Measurements from ENCODE around the gene GPRIN1.
"Not testable (repeated sequence)": the region's sequence is repeated elsewhere in the genome, so short reads cannot be mapped to it uniquely, and the experiment has no call there.

GPRIN1 gene

GRCh38 chr5:176620333-176620981 is 10.5 kb upstream of the GPRIN1 start:
- DNase-seq: peak; percentile 64

- no peak for DNase-seq
Measured at GRCh38 chr5:176619569-176620332, 9.8 kb upstream of the GPRIN1 start.

- peak; percentile 94 for DNase-seq
Measured at GRCh38 chr5:176619203-176619568, 9.2 kb upstream of the GPRIN1 start.

- no peak for DNase-seq
Measured at GRCh38 chr5:176618783-176619182, 8.8 kb upstream of the GPRIN1 start.

- no peak for DNase-seq
Measured at GRCh38 chr5:176616511-176616910, 6.6 kb upstream of the GPRIN1 start.

- DNase-seq: no peak
Measured at GRCh38 chr5:176614805-176615478, 5.0 kb upstream of the GPRIN1 start.

GRCh38 chr5:176612855-176613254 is 2.9 kb upstream of the GPRIN1 start:
- no peak for DNase-seq

GRCh38 chr5:176612008-176612407 is 2.1 kb upstream of the GPRIN1 start:
- DNase-seq: no peak

- peak; percentile 89 for DNase-seq
Measured at GRCh38 chr5:176611435-176611834, 1.5 kb upstream of the GPRIN1 start.

GRCh38 chr5:176610435-176610773 is 448 bp upstream of the GPRIN1 start:
- DNase-seq: no peak

GRCh38 chr5:176608937-176609723 is 826 bp downstream of the GPRIN1 start:
- no peak for DNase-seq

- no peak for DNase-seq
Measured at GRCh38 chr5:176608142-176608705, 1.7 kb downstream of the GPRIN1 start.

- no peak for DNase-seq
Measured at GRCh38 chr5:176606875-176607274, 3.1 kb downstream of the GPRIN1 start.

- DNase-seq: no peak
Measured at GRCh38 chr5:176606032-176606431, 3.9 kb downstream of the GPRIN1 start.

GRCh38 chr5:176603091-176603490 is 6.9 kb downstream of the GPRIN1 start:
- DNase-seq: no peak

GRCh38 chr5:176601901-176602482 is 8.0 kb downstream of the GPRIN1 start:
- DNase-seq: no peak

GRCh38 chr5:176599749-176600430 is 10.1 kb downstream of the GPRIN1 start:
- not testable (repeated sequence) for DNase-seq

- DNase-seq: peak; percentile 45
Measured at GRCh38 chr5:176597417-176598389, 12.3 kb downstream of the GPRIN1 start.

- DNase-seq: peak; percentile 79
Measured at GRCh38 chr5:176596689-176597416, 13.1 kb downstream of the GPRIN1 start.

GRCh38 chr5:176596069-176596644 is 13.8 kb downstream of the GPRIN1 start:
- no peak for DNase-seq
